HepG2 (cell line): ENCODE data around the gene ABHD18. TPM values are rescaled to one million over a fixed set of nuclear protein-coding genes. Genes with fewer than 3 reads are reported as not detected.

Source experiments
- ADNP ChIP-seq: sonication (generic); formaldehyde crosslinking; IDR thresholded peaks from 2 replicates; pipeline ENCODE4 v1.4.0; 2020; ENCODE audit warnings: missing genetic modification reagents
- MTF1 ChIP-seq: sonication (generic); formaldehyde crosslinking; IDR thresholded peaks from 2 replicates; pipeline ENCODE4 v1.5.0; 2020; ENCODE audit warnings: missing genetic modification reagents
- NR2F1 ChIP-seq, 2 experiments: fragments of 450-650 bp in 1 of 2; formaldehyde crosslinking in 1 of 2; IDR thresholded peaks; 2 replicates each; pipeline versions ENCODE4 v1.5.0 to v1.6.1; 2016 to 2020; ENCODE audit warnings: mild to moderate bottlenecking in 1 of 2, missing compliant biosample characterization in 1 of 2, missing genetic modification reagents in 1 of 2, moderate library complexity in 1 of 2
- TP53 ChIP-seq: sonication (generic); formaldehyde crosslinking; conservative IDR thresholded peaks from 2 replicates; pipeline ENCODE4 v1.4.0; 2020; ENCODE audit warnings: missing genetic modification reagents
- ZBTB7A ChIP-seq: sonication (generic); formaldehyde crosslinking; IDR thresholded peaks from 2 replicates; pipeline ENCODE4 v1.8.0; 2022; ENCODE audit warnings: mild to moderate bottlenecking, missing genetic modification reagents
- ZFP90 ChIP-seq: sonication (generic); formaldehyde crosslinking; IDR thresholded peaks from 2 replicates; pipeline ENCODE4 v1.8.0; 2022; ENCODE audit warnings: missing genetic modification reagents, mild to moderate bottlenecking, inconsistent platforms, borderline replicate concordance
- ZMAT5 ChIP-seq: sonication (generic); formaldehyde crosslinking; IDR thresholded peaks from 2 replicates; pipeline ENCODE4 v1.5.0; 2020; ENCODE audit warnings: mild to moderate bottlenecking, low read depth, missing genetic modification reagents, borderline replicate concordance
- ZNF407 ChIP-seq: sonication (generic); formaldehyde crosslinking; IDR thresholded peaks from one replicate; pipeline ENCODE4 v1.5.1; 2020; ENCODE audit warnings: mild to moderate bottlenecking, missing genetic modification reagents; ENCODE audit errors: not compliant biosample characterization
- ZNF766 ChIP-seq: sonication (generic); formaldehyde crosslinking; IDR thresholded peaks from 2 replicates; pipeline ENCODE4 v1.5.0; 2020; ENCODE audit warnings: missing genetic modification reagents, borderline replicate concordance
- polyA plus RNA-seq, 8 experiments: library from polyadenylated mRNA; depleted of rRNA in 3 of 8; stranded (reverse) in 7 of 8; unstranded in 1 of 8; fragments of >200 nt; fragmentation: Illumina TruSeq in 4 of 8; extraction: Trizol in 4 of 8; gene quantifications; 2 replicates each; pipeline versions ENCODE4 v1.2.1 to v1.2.3, GENCODE V29; 2011 to 2016; ENCODE audit warnings: low read depth in 4 of 8, missing spikeins in 1 of 8, mixed read lengths in 1 of 8; ENCODE audit not compliant: insufficient read depth in 1 of 8
- total RNA-seq, 5 experiments: library from RNA; depleted of rRNA; stranded (reverse); fragments of >200 nt; fragmentation: Illumina TruSeq; extraction: Trizol; gene quantifications; 2 replicates each; pipeline ENCODE4 v1.2.3, GENCODE V29; 2016; ENCODE audit warnings: low read depth in 1 of 5
- TF ChIP-seq, protein P1 (sequence below): sonication (generic); formaldehyde crosslinking; IDR thresholded peaks from 2 replicates; pipeline ENCODE4 v1.5.0; 2020; ENCODE audit warnings: missing genetic modification reagents
- TF ChIP-seq, protein P2 (sequence below): sonication (generic); formaldehyde crosslinking; IDR thresholded peaks from 2 replicates; pipeline ENCODE4 v1.5.0; 2020; ENCODE audit warnings: mild to moderate bottlenecking, missing genetic modification reagents
- TF ChIP-seq, protein P3 (sequence below): sonication (generic); formaldehyde crosslinking; IDR thresholded peaks from 2 replicates; pipeline ENCODE4 v1.4.0; 2020; ENCODE audit warnings: missing genetic modification reagents
- TF ChIP-seq, protein P4 (sequence below): sonication (generic); formaldehyde crosslinking; IDR thresholded peaks from 2 replicates; pipeline ENCODE4 v1.5.1; 2020; ENCODE audit warnings: missing genetic modification reagents, mild to moderate bottlenecking, borderline replicate concordance

Gene ABHD18
- total and polyA plus RNA-seq, 2 of the 13 experiments (the other 11 are each of a cell fraction or from before 2014, with no cell fraction given) = 5.5 to 16.3 TPM

GRCh38 chr4:127965062-127965802 is at the start of gene ABHD18, which contains the start of gene MFSD8 (continued):
- TF ChIP-seq ZBTB7A (CRISPR knock-in tag) (0 out of 2 replicates have a peak, but pooled peaks have one; percentile 15), ZNF766 (CRISPR knock-in tag) (no peak; the same call in 1 of the 2 replicates), ZNF407 (no peak), ZMAT5 (CRISPR knock-in tag) (no peak), TP53 (CRISPR knock-in tag) (no peak), NR2F1 (CRISPR knock-in tag; IDR thresholded peaks at IDR 0.05) (peak; percentile 92 to 93), ZFP90 (CRISPR knock-in tag) (peak; percentile 73), MTF1 (no peak), ADNP (no peak)
- TF ChIP-seq, protein P1, sequence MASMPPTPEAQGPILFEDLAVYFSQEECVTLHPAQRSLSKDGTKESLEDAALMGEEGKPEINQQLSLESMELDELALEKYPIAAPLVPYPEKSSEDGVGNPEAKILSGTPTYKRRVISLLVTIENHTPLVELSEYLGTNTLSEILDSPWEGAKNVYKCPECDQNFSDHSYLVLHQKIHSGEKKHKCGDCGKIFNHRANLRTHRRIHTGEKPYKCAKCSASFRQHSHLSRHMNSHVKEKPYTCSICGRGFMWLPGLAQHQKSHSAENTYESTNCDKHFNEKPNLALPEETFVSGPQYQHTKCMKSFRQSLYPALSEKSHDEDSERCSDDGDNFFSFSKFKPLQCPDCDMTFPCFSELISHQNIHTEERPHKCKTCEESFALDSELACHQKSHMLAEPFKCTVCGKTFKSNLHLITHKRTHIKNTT (CRISPR knock-in tag) = no peak
- TF ChIP-seq, protein P2, sequence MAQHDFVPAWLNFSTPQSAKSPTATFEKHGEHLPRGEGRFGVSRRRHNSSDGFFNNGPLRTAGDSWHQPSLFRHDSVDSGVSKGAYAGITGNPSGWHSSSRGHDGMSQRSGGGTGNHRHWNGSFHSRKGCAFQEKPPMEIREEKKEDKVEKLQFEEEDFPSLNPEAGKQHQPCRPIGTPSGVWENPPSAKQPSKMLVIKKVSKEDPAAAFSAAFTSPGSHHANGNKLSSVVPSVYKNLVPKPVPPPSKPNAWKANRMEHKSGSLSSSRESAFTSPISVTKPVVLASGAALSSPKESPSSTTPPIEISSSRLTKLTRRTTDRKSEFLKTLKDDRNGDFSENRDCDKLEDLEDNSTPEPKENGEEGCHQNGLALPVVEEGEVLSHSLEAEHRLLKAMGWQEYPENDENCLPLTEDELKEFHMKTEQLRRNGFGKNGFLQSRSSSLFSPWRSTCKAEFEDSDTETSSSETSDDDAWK (CRISPR knock-in tag) = no peak
- TF ChIP-seq, protein P3, sequence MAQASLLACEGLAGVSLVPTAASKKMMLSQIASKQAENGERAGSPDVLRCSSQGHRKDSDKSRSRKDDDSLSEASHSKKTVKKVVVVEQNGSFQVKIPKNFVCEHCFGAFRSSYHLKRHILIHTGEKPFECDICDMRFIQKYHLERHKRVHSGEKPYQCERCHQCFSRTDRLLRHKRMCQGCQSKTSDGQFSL = no peak
- TF ChIP-seq, protein P4, sequence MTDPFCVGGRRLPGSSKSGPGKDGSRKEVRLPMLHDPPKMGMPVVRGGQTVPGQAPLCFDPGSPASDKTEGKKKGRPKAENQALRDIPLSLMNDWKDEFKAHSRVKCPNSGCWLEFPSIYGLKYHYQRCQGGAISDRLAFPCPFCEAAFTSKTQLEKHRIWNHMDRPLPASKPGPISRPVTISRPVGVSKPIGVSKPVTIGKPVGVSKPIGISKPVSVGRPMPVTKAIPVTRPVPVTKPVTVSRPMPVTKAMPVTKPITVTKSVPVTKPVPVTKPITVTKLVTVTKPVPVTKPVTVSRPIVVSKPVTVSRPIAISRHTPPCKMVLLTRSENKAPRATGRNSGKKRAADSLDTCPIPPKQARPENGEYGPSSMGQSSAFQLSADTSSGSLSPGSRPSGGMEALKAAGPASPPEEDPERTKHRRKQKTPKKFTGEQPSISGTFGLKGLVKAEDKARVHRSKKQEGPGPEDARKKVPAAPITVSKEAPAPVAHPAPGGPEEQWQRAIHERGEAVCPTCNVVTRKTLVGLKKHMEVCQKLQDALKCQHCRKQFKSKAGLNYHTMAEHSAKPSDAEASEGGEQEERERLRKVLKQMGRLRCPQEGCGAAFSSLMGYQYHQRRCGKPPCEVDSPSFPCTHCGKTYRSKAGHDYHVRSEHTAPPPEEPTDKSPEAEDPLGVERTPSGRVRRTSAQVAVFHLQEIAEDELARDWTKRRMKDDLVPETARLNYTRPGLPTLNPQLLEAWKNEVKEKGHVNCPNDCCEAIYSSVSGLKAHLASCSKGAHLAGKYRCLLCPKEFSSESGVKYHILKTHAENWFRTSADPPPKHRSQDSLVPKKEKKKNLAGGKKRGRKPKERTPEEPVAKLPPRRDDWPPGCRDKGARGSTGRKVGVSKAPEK (CRISPR knock-in tag) = peak; percentile 64; the same call in 1 of the 2 replicates
